HG03159 (cell line): ENCODE data around the gene BMF.
"Not testable (repeated sequence)": the region's sequence is repeated elsewhere in the genome, so short reads cannot be mapped to it uniquely, and the experiment has no call there.

Source experiments
- ATAC-seq: cut with Tn5 transposase; IDR thresholded peaks from one replicate; pipeline ENCODE4 v1.9.1; 2021; ENCODE audit warnings: mild to moderate bottlenecking, moderate library complexity; ENCODE audit not compliant: unreplicated experiment

BMF gene

GRCh38 chr15:40128766-40129660 lies 20.3 kb upstream of the BMF start:
- ATAC-seq: no peak

- no peak for ATAC-seq
Observed at GRCh38 chr15:40125950-40126349, 17.3 kb upstream of the BMF start.

- not testable (repeated sequence) for ATAC-seq
Observed at GRCh38 chr15:40124807-40125285, 16.2 kb upstream of the BMF start.

GRCh38 chr15:40124333-40124732 lies 15.7 kb upstream of the BMF start:
- ATAC-seq: not testable (repeated sequence)

GRCh38 chr15:40123863-40124262 lies 15.2 kb upstream of the BMF start:
- not testable (repeated sequence) for ATAC-seq

- ATAC-seq: not testable (repeated sequence)
Observed at GRCh38 chr15:40122989-40123388, 14.3 kb upstream of the BMF start.

GRCh38 chr15:40121911-40122638 lies 13.4 kb upstream of the BMF start:
- no peak for ATAC-seq

GRCh38 chr15:40118473-40118872 lies 9.8 kb upstream of the BMF start:
- ATAC-seq: no peak

- ATAC-seq: peak; percentile 94
Observed at GRCh38 chr15:40115670-40116093, 7.0 kb upstream of the BMF start.

GRCh38 chr15:40115106-40115505 lies 6.4 kb upstream of the BMF start:
- not testable (repeated sequence) for ATAC-seq

- ATAC-seq: no peak
Observed at GRCh38 chr15:40114218-40114617, 5.5 kb upstream of the BMF start.

- no peak for ATAC-seq
Observed at GRCh38 chr15:40112789-40113188, 4.1 kb upstream of the BMF start.

GRCh38 chr15:40111888-40112287 lies 3.2 kb upstream of the BMF start:
- no peak for ATAC-seq

GRCh38 chr15:40110866-40111550 lies 2.3 kb upstream of the BMF start:
- ATAC-seq: no peak

- ATAC-seq: no peak
Observed at GRCh38 chr15:40108061-40108854, 421 bp downstream of the BMF start.

GRCh38 chr15:40106203-40107161 lies 2.2 kb downstream of the BMF start:
- peak; percentile 30 for ATAC-seq

- no peak for ATAC-seq
Observed at GRCh38 chr15:40105517-40106202, 3.0 kb downstream of the BMF start.

GRCh38 chr15:40104865-40105516 lies 3.7 kb downstream of the BMF start:
- ATAC-seq: peak; percentile 29
